NCI-H460 (cell line): Measurements from ENCODE around the gene FAF1. TPM values are rescaled to one million over a fixed set of nuclear protein-coding genes. Genes with fewer than 3 reads are reported as not detected.
"Not testable (repeated sequence)": the region's sequence is repeated elsewhere in the genome, so short reads cannot be mapped to it uniquely, and the experiment has no call there.

Experiments
- DNase-seq: peaks from one replicate; pipeline ENCODE4 v3.0.0-alpha.2; 2016; ENCODE audit warnings: low read depth; ENCODE audit errors: extremely low read depth
- total RNA-seq: library from RNA; depleted of rRNA; stranded (reverse); fragments of >200 nt; shearing (Covaris generic); gene quantifications from 2 replicates; pipeline ENCODE4 v1.2.3, GENCODE V29; 2014

The FAF1 gene
- total RNA-seq, 1 experiment from 2014 or later: 65.7 TPM

- DNase-seq: no peak
Measured at GRCh38 chr1:50603274-50604271, 356.5 kb downstream of the FAF1 start.

GRCh38 chr1:50599546-50599945 lies 360.5 kb downstream of the FAF1 start:
- DNase-seq: no peak

DNA sequence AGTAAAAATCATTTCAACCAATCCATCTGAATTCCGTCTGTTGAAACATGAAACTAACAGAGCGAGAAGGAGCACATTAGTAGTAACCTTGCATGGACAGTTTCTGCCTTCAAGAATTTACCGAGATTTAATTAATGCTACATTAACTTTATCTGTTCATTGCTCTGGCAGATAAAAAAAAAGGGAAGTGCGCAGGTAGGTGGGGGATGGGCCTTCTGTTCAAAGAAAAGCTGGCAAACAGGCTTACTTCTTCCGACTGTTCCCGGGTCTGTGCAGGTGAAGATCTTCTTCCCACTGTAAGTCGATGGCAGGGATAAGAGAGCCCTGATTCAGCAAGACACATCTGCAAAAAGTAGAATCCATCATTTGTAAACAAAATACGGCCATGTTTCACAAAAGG lies 364.2 kb downstream of the FAF1 start:
- no peak for DNase-seq

- DNase-seq: no peak
Measured at GRCh38 chr1:50593515-50593914, 366.6 kb downstream of the FAF1 start.

GRCh38 chr1:50591598-50591997 lies 368.5 kb downstream of the FAF1 start:
- DNase-seq: no peak

GRCh38 chr1:50582346-50582745 lies 377.7 kb downstream of the FAF1 start:
- DNase-seq: no peak

GRCh38 chr1:50570066-50570468 lies 390.0 kb downstream of the FAF1 start:
- no peak for DNase-seq

DNA sequence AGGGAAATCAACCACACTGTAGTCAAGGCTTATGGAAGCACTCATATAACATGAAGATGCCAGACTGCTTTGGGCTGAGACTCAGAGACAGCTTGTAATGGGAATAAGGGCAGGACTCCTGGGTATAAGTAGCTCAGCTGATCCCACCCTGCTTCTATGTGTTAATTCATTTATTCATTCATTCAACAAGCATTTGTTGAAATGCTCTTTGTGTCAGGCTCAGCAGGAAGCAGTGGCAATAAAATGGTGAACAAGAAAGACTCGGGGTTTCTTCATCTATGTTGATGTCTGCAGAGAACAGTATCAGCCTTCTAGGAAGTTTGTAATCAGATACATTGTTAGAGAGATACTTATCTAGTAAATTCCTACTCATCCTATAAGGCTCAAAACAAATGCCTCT lies 391.3 kb downstream of the FAF1 start:
- DNase-seq: no peak

- DNase-seq: no peak
Measured at GRCh38 chr1:50566405-50566804, 393.7 kb downstream of the FAF1 start.

- no peak for DNase-seq
Measured at GRCh38 chr1:50564417-50564816, 395.6 kb downstream of the FAF1 start.

GRCh38 chr1:50562106-50562505 lies 398.0 kb downstream of the FAF1 start:
- no peak for DNase-seq

DNA sequence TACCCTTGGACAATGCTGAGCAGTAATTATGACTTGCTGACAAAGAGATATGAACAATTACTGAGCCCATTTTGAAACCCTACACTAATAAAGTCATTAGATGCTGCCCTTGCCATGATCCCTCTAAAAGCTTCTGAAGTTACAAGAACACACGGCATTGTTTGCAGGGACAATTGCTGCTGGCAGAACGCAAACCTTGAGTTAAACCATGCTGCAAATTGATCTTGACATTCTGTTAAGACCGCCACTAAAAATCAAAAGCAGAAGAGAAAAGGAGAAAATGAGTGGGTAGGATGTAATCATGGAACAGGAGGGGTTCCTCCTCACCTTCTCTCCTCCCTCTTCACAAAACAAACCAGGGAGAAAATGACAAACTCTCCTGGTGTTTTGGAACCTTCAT lies 400.6 kb downstream of the FAF1 start:
- DNase-seq: no peak

- no peak for DNase-seq
Measured at GRCh38 chr1:50553921-50554320, 406.1 kb downstream of the FAF1 start.

DNA sequence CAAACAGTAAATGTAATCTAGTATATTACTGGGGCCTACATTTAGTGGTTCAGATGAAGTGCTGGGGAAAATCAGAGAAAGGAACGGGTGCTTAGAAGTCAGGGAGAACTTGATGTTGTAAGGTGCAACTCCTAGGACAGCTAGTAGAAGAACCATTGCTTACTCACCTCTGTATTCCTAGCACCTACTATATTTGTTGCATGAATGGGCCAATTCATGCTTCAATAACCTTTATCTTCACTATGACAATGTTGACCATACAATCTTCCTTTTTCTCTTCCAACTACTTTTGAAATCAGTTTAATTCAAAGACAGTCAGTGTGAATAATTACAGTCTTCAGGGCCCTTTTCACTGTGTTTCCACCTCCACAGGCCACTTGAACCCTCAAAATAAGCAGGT lies 411.8 kb downstream of the FAF1 start:
- DNase-seq: no peak

- DNase-seq: no peak
Measured at GRCh38 chr1:50542362-50542761, 417.7 kb downstream of the FAF1 start.

DNA sequence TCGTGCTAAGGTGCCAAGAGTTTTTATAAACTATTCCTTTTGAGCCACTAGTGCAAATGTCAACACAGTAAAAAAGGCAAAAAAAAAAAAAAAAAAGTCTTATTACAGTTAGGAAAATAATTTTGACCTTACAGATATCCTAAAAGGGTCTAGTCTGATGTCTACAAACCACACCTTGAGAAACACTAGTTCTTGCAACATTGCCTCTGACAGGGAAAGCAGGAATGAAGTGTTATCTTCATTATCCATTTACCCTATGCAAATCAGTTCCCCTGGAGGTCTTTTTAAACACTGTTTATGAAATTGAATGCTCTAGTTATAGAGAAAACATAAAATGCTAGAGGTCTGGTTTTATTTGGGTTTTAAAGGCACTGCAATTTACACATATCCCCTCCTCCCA lies 421.6 kb downstream of the FAF1 start:
- no peak for DNase-seq

GRCh38 chr1:50531601-50532000 lies 428.5 kb downstream of the FAF1 start:
- DNase-seq: no peak

DNA sequence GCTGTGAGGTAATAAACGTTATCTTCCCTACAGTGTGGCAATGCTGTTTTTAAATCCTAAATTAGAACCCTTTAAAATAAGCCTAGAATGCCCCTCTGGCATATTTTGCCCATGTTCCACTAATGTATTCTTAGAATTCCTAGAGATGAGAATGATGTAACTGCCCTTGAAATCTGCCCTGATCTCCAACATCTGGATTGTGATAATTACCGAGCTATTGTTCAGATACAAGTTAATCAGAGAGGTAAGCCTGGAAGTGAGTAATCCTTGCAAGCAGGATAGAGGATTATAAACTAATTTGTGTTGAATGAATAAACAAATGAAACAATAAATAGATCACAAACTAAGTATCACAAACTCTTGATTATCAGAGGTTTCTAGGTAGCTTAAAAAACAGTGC lies 429.0 kb downstream of the FAF1 start:
- DNase-seq: no peak

DNA sequence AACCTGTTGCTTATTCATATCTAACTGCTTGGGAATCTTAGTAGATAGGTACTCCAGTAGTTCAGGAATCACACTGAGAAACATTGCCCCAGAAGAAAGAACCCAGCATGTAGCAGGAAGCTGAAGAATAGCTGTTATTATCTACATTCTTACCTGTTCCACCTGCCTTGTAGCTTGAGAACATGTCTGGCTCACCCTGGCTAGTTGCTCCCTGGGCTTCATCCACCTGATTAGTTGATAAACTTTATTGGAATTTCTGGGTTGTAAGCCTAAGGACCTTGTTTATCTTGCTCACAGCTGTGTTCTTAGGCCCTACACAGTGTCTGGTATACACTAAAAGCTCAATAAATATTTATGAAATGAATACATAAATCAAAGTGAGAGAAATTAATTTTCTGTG lies 430.6 kb downstream of the FAF1 start:
- no peak for DNase-seq

- DNase-seq: not testable (repeated sequence)
Measured at GRCh38 chr1:50527987-50528320, 432.1 kb downstream of the FAF1 start.

DNA sequence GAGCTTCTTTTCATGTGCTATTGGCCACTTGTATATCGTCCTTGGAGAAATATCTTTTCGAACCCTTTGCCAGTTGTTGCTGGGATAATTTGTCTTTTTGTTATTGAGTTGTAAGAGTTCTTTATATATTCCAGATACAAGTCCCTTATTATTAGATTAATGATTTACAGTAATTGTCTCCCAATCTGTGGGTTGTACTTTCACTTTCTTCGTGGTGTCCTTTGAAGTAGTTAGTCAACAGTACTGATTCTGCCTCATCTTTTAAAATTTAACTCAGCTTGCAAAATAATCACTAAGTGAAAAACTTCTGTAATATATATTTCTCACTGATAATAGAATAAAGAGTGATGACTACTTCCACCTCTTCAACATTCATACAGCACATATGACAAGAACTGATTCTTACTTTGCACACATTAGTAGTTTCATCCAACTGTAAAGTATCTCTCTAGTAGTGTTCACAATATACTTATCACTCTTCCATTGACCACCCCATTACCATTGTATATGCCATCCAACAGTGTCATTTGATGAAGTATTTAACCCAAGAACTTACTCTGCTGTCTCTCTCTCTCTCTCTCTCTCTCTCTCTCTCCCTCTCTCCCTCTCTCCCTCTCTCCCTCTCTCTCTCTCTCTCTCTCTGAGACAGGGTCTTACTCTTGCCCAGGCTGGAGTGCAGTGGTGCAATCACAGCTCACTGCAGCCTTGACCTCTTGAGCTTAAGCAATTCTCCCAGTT lies 432.6 kb downstream of the FAF1 start:
- no peak for DNase-seq

- no peak for DNase-seq
Measured at GRCh38 chr1:50526431-50526830, 433.6 kb downstream of the FAF1 start.
